HG03280 (cell line): ENCODE data around the gene SRPK3.

Source experiments
- ATAC-seq: cut with Tn5 transposase; IDR thresholded peaks from one replicate; pipeline ENCODE4 v1.9.1; 2021; ENCODE audit warnings: mild to moderate bottlenecking, moderate library complexity; ENCODE audit not compliant: unreplicated experiment

SRPK3 gene

GRCh38 chrX:153828308-153828707 is 47.5 kb downstream of the SRPK3 start:
- no peak for ATAC-seq

- ATAC-seq, result no peak
These were observed 48.1 kb downstream of the SRPK3 start for GRCh38 chrX:153828723-153829548.

GRCh38 chrX:153829549-153829798 is 48.6 kb downstream of the SRPK3 start:
- no peak for ATAC-seq

- ATAC-seq, result no peak
These were observed 49.2 kb downstream of the SRPK3 start, which contains the start of gene PDZD4 for GRCh38 chrX:153829799-153830639. PDZD4 (minus strand) TSS chrX:153830544; CDS start chrX:153830298, 246 bp downstream.

- no peak for ATAC-seq
These were observed 50.0 kb downstream of the SRPK3 start for GRCh38 chrX:153830640-153831428.

GRCh38 chrX:153831429-153832150 is 50.7 kb downstream of the SRPK3 start:
- ATAC-seq, result no peak

GRCh38 chrX:153832728-153833127 is 51.9 kb downstream of the SRPK3 start:
- ATAC-seq, result no peak
